Limb (tissue), 2 donors: ENCODE data around the gene ADSS1.
A peak's percentile ranks its signal among the peaks of the same experiment; 100 is the strongest.

Experiments used
- DNase-seq, 2 donors: peaks; one replicate each; pipeline ENCODE4 v3.0.0-alpha.2; 2016; ENCODE audit errors: extremely low spot score in 2 of 2

Gene ADSS1

DNA sequence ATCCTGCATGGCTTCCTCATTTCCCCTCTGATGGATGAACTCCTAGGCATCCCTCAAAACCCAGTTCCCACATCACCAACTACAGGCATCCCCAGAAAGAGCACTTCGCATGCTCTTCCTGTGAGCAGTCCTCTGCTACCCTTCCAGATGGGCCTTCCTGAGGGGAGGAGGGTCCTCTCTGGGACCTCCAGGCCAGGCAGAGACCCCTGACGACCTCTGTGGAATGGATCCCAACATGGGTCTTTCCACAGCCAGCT, 69.6 kb downstream of the ADSS1 start:
- DNase-seq, result no peak

- DNase-seq, result peak; percentile 59 to 78
Measured at GRCh38 chr14:104794099-104794498, 70.1 kb downstream of the ADSS1 start.

DNA sequence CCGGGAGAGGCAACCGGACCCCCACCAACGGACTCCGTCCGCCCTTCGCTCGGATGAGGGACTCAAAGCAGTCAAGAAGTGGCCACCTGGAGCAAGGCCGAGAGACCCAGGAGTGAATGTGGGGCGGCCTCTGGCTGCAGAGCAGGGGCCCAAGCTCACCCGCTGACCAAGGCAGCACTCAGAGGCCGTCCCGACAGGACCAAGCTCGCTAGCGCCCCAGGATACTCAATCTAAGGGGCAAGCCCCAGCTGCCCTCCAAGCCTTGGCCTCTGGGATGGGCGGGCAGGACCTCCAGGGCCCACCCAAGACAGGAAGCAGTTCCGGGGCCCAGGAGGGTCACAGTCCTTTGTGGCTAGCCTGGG, 70.6 kb downstream of the ADSS1 start:
- DNase-seq, result no peak

DNA sequence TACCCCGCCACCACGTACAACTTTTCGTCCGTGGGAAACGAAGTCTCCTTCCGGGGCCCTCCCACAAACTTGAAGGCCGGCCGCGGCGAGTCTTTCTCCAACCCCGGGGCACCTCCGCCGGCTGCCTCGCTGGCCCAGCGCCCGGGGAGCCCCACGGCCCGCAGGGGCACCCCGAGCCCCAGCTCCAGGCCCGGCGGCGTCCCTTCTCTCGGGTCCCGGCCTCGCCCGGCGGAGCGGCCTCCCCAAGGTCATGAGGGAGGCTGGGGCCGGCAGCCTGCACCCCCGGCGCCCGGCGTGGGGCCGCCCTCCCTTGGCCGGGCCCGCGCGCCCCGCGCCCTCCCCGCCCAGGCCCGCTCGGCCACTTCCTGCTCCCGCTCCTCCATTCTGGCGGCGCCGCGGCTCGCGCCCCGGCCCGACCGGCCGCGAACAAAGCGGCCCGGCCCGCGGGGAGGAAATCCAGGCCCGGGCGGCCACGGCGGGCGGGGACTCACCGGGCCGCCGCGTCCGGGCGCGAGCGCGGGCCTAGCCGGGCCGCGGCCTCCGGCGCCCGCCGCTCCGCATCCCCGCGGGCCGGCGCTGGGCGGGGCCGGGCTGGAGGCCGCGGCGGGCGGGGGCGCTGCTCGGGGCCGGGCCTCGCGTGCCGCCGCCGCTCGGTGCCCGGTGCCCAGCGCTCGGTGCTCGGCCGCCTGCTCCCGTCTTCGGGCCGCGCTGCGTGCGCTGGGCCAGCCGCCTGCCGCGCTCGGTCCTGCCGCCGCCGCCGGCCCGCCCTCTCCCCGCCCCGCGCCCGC, 71.2 kb downstream of the ADSS1 start, which contains the start of gene AKT1:
Gene AKT1, minus strand, starts transcription at position 756 of the 788 bp plus-strand sequence. CDS start 3,105 bp downstream, outside the sequence.
- no peak for DNase-seq

DNA sequence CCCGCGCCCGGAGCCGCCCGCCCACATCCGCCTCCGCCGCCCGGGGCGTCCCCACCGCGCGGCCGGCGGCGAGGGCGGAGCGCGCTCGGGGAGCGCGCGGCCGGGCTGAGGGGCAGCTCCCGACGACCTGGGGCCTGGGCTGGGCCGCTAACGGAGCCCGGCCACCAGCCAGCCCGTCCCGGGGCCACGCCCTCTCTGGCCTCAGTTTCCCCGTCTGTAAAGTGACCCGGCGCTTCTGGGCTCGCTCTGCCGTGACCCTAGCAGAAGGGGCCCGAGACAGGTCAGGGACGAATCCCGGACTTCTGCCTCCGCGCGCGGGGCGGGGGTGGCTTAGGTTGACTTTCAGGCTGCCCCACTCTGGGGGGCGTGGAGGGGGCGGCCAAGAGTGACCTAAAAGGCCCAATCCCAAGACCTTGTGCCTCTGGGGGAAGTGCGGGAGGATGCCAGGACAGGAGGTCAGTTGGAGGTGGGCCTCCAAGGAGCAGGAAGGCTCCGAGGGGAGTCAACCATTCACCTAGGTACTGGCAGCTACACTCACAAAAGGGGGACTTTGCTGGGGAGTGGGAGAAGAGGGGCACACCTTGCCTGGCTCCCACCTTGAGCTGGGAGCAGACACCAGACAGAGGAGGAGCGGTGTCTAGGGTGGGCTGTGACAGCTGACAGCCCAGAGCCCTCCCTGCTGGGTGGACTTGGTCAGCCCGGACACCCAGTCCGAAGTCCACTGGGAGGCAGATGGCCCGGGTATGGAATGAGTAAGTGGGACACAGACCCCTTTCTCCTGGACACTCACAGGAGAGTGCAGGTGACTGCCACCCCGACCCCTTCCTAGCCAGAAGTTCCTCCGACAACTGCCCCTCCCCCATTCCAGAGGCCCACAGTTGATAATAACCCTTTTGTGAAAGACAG, 72.0 kb downstream of the ADSS1 start:
- DNase-seq, result peak in 1 of 2 donors; percentile 78

DNA sequence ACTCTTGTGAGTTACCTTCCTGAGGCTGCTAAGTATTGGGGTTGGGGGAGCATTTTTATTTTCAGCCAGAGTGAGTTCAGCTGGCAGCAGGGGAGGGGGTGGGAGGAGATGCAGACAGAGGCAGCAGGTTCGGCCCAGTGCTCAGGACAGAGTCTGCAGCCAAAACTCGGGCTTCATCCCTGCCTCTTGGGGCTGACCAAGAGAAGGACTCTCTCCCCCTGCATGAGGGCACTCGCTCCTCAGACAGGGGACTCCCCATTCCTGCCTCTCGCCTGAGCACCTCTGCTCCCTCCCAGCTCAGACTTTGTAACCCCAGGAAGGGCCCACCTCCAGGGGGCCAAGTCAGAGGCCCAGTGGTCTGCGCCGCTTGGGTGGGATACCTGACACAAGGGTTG, 72.7 kb downstream of the ADSS1 start:
- DNase-seq, result no peak
